GM21528 (cell line): ENCODE data around the gene CTNNA3.

ENCODE experiments used
- ATAC-seq: cut with Tn5 transposase; IDR thresholded peaks from one replicate; pipeline ENCODE4 v1.9.1; 2021; ENCODE audit warnings: mild to moderate bottlenecking, moderate library complexity; ENCODE audit not compliant: unreplicated experiment, low FRiP score

The CTNNA3 gene

GRCh38 chr10:66837335-66837734, 858.7 kb downstream of the CTNNA3 start:
- ATAC-seq, result no peak

- no peak for ATAC-seq
Observed at GRCh38 chr10:66836771-66837170, 859.2 kb downstream of the CTNNA3 start.

GRCh38 chr10:66836057-66836456, 859.9 kb downstream of the CTNNA3 start:
- ATAC-seq, result no peak

GRCh38 chr10:66835400-66835799, 860.6 kb downstream of the CTNNA3 start:
- ATAC-seq, result no peak

- ATAC-seq, result no peak
Observed at GRCh38 chr10:66834802-66835201, 861.2 kb downstream of the CTNNA3 start.

GRCh38 chr10:66833861-66834260, 862.1 kb downstream of the CTNNA3 start:
- ATAC-seq, result no peak

GRCh38 chr10:66832781-66833422, 863.1 kb downstream of the CTNNA3 start:
- no peak for ATAC-seq

GRCh38 chr10:66828957-66829356, 867.0 kb downstream of the CTNNA3 start:
- no peak for ATAC-seq

GRCh38 chr10:66827353-66827752, 868.6 kb downstream of the CTNNA3 start:
- ATAC-seq, result no peak

- ATAC-seq, result no peak
Observed at GRCh38 chr10:66823301-66823700, 872.7 kb downstream of the CTNNA3 start.

GRCh38 chr10:66822801-66823200, 873.2 kb downstream of the CTNNA3 start:
- no peak for ATAC-seq

- no peak for ATAC-seq
Observed at GRCh38 chr10:66819691-66820090, 876.3 kb downstream of the CTNNA3 start.

GRCh38 chr10:66813122-66813521, 882.9 kb downstream of the CTNNA3 start:
- ATAC-seq, result no peak

GRCh38 chr10:66811211-66811610, 884.8 kb downstream of the CTNNA3 start:
- ATAC-seq, result no peak

GRCh38 chr10:66809402-66809801, 886.6 kb downstream of the CTNNA3 start:
- ATAC-seq, result no peak

GRCh38 chr10:66805612-66806011, 890.4 kb downstream of the CTNNA3 start:
- ATAC-seq, result no peak

GRCh38 chr10:66804962-66805361, 891.0 kb downstream of the CTNNA3 start:
- no peak for ATAC-seq

- no peak for ATAC-seq
Observed at GRCh38 chr10:66803174-66803573, 892.8 kb downstream of the CTNNA3 start.

GRCh38 chr10:66799474-66799873, 896.5 kb downstream of the CTNNA3 start:
- ATAC-seq, result no peak

GRCh38 chr10:66795866-66796265, 900.1 kb downstream of the CTNNA3 start:
- no peak for ATAC-seq

GRCh38 chr10:66792441-66792840, 903.6 kb downstream of the CTNNA3 start:
- ATAC-seq, result no peak

- ATAC-seq, result no peak
Observed at GRCh38 chr10:66788178-66788987, 907.6 kb downstream of the CTNNA3 start.
